OCI-M2 (cell line): ENCODE results near the gene CSRNP3.
"Not testable (repeated sequence)": the region's sequence is repeated elsewhere in the genome, so short reads cannot be mapped to it uniquely, and the experiment has no call there.

Experiments
- DNase-seq: peaks from one replicate; lab custom pipeline; 2025; ENCODE audit not compliant: unreplicated experiment; lab: John Stamatoyannopoulos, UW

The CSRNP3 gene

DNA sequence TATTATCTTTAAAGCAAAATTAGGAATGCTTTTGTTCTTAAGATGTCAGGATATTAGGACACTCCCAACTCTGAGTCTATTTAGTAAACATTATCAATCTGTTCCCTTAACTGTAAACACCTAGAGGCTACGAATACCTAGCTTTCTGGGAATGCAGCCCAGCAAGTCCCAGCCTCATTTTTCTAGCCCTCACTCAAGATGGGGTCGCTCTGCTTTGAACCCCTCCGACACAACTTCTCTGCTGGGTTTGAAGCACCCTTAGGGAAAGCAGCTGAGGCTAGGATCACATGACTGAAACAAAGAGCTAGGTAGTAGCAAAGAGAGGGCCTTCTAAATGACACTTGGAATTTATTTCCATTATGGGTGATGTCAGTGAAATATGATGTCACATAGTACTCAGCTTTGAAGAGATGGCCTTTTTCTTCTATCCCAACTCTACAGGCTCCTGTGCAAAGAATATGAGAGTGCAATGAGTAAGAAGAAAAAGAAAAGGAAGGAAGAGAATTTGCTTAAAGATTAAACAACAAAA is 114.7 kb downstream of the CSRNP3 start:
- DNase-seq, result no peak

DNA sequence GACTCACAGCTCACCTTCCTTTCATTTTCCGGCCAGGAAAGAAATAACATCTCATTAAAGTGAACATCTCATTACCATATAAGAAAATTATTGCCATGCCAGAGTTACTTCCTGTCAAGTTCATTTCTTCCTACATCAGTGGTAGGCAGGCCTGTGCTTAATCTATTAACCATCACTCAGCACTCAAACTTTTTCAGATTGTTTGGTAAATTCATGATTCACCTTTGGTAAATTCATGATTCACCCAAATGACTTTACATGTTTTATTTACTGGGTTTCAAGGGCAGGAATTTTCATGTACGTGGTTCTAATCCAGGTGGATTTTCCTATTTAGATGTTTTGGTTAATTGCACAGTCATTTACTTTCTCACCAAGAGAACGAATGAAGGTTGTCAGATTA is 116.5 kb downstream of the CSRNP3 start:
- no peak for DNase-seq

DNA sequence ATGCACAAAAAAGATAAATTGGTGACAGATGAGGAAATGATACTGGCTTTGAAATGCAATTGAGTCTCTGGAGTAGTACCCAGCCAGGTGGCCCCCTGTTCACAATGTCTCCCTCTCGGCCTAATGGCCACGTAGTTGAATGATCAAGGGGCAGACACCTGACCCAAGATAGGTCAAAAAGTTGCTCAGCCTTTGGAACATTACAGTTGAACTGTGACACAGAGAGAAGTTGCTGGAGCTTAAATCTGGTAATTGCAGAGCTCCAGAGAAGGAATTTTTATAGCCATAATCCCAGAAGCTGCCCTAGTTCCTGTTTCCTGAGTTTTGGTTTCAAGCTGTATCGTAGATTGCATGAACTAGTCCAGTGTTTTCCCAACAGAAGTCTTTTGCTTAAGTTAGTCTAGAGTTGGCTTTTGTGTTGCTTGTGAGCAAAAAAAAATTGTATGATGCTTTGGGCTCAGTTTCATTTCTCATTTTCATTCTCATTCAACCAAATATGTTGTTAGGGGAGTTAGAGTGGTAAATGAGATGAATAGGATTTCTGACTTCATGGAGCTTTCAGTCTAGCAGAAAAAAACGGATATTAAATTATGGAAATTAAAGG is 117.9 kb downstream of the CSRNP3 start:
- DNase-seq, result no peak

DNA sequence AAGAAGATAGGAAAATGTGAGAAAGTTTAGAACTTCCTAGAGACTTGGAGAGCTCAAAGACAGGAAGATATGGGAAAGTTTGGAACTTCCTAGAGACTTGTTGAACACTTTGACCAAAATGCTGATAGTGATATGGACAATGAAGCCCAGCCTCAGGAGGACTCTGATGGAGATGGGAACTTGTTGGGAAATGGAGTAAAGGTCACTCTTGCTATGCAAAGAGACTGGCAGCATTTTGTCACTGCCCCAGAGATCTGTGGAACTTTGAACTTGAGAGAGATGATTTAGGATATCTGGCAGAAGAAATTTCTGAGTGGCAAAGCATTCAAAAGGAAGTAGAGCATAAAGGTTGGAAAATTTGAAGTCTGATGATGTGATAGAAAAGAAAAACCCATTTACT is 121.5 kb downstream of the CSRNP3 start:
- DNase-seq, result not testable (repeated sequence)

DNA sequence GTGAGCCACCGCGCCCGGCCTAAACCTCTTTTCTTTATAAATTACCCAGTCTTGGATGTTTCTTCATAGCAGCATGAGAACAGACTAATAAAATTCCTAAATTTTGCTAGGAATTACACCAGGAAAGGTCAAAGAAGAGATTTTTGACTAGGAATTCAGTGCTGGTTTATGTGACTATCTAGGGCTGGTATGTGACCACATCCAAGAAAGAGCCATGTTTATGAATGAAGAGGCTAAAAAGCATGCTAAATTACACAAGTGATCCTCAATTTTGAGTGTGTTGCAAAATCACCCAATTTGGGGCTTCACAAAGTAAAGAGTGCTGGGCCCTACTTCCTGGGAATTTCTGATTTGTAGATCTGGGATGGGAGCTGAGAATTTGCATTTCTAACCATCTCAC is 123.6 kb downstream of the CSRNP3 start:
- DNase-seq, result no peak

DNA sequence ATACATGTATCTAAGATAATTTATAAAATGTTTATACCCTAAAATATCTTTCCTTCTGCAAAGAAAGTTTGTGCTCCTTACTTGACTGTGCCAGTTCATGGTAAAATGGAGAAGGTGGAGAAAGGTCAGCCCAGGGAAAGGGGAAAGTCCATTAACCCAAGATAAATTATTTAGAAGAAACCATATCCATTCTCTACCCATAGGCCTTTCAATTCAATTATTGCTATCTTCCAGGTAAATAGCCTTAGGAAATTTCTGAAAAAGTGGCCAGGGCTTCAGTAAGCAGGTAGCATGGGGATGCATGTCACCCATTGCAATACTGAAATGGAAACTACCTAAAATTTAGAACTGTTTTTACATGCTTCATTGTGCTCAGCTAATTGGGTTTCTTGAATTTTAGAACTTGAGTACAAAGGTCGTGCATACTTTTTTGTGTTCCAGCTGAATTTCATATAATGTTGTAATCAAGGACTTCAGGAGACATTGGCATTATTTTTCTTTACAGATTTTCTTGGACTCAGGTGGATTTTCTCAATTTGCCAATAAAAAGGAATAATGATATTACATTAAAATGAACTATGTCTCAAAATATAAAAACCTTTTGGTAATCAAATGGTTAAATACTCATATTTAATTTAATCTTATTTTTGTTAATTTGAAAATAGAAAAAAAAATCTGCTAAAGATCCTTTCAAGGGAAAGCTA is 124.9 kb downstream of the CSRNP3 start:
- no peak for DNase-seq

DNA sequence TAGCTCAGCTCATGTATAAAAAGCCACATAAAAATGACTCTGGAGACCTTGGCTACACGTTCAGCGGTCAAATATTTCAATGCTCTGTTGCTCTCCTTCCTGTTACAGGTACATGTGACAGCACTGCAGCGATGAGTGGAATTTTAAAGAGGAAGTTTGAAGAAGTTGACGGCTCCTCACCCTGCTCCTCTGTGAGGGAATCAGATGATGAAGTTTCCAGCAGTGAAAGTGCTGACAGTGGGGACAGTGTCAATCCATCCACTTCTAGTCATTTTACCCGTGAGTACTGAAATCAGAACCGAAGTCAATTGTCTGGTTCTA is 125.4 kb downstream of the CSRNP3 start:
- DNase-seq, result no peak

DNA sequence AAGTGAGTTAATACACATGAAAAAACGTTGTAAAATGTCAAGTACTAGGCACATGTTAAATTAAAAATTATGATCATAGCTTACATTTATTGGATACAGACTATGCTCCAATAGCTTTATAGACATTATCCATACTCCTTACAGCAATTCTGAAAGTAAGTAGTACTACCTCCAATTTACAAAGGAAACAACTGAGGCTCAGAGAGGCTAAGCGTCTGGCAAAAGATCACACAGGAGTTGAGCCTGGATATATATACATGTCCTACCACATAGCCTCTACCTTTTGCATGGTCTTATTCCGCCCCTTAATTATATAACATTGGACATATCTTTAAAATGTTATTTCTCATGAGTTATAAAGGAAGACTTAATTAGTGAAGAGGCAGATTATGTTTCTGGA is 127.3 kb downstream of the CSRNP3 start:
- DNase-seq, result no peak

DNA sequence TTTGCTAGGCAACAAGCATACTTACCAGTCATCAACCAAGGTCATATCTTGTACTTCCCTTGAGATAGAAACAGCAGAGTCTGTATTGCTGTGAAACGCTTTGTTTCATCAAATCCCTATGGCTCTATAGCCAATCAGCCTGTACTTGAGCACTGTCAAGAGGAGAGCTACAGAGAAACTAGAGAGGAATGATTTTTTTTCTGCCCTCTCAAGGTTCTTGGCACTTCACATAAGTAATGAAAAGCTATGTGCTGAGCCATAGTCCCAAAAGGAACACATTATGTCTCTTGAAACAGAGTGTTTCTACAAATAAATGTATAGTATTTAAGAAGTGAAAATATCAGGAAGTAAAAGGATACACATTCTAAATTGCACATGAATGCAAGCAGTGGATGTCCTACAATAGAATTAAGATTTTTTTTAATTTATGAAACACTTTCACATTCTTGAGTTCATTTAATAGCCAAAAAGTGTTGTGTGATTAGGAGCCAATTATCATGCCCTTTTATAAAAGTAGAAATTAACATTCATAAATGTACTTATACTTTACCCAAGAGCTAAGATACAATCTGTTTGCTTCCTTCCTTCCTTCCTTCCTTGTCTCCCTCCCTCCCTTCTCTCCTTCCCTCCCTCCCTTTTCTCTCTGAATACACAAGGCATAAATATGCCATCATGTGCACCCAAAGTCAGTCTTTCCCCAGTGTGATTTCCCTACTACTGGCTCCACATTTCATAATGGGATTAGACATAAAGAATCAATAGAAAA is 131.8 kb downstream of the CSRNP3 start:
- no peak for DNase-seq

DNA sequence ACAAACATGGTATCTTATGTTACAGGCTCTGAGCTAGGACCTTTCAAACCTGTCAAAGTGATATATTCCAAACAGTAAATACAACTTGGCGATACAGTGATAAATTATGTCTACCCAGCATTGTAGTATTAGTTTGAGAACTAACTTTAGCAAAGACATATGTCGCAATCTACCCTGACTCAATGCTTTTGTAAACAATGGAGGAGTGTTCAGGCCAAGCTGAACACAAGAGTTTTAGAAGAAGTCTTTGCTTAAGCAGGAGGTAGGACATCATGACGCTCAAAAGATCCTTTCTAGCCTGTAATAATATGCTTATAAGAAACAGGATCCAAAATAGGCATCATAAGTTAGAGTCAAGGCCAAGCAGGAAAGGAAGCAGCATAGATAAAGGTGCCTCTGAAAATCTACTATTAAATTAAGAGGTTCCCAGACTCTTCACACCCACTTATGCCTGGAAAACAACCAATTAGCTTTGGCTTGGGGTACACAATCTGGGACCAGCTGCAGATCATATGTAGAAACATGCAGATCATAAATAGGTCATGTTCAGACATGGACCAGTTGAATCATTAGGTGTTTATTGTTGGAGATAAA is 132.5 kb downstream of the CSRNP3 start:
- no peak for DNase-seq

DNA sequence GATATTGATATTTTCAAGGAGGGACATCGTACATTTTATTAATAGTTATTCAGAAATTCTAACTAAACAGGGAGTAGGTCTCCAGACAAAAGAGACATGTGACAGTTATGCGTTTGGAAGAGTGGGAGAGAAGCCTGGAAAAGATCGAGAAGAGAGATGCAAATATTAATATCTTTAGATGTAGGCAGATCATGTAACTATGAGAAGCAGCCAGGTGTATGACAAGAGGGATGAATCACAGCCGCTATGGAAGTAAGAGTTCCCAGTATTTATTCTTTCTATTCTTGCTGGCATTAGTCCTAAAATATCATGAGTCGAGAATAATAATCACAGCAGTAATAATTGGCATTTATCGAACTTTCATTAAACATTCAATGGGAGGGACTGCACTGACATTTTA is 140.2 kb downstream of the CSRNP3 start:
- DNase-seq, result no peak

DNA sequence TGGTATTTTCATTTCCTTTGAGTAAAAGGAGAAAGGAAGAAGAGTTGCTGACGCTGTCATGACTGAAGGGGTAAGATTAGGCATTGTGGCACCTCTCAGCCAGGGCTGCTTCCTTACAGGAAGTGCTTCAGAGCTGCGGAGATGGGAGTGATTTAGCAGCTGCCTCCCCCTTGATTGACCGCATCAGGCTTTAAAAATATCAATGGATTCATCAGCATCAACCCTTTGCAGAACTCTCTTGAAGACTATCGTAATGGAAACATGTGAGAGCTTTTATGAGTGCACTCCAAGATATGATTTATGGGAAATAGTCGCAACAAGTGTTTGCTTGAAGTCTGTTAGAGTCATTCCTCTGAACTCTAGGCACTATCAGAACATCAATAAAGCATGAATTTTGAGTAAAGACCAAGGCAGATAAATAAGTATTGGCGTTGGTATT is 141.1 kb downstream of the CSRNP3 start:
- DNase-seq, result no peak

DNA sequence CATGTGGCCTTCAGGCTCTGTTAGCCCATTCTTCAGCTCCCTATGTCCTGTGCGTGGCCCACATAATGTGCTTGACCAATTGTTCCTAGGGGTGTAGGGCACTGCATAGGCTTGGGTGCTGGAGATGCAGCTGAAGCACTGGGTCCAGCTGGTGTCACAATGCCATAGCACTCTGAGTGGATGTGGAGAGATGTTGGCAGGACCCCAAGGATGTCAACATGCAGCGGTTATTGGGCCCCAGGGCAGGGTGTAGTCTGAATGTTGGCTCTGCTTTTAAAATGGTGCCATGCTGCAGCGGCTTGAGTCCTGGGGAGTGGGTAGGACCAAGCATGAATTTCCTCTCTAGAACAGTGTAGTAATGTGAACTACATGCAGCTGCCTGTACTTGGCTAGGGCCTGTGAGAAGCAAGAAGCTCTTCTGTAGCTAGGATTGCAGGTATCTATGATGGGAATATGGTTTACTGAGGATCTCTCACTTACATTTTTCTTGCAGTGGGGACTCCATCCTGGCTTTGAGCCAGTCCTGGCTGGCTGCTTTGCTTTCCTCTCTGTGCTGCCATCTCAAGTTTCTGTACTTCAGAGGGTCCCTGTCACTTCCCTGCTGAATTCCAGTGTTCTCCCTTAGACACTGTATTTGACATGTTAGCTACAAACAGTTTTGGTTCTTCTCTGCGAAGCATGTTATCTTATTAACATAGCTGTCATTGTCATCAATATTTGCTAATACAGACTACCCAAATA is 148.4 kb downstream of the CSRNP3 start:
- no peak for DNase-seq

DNA sequence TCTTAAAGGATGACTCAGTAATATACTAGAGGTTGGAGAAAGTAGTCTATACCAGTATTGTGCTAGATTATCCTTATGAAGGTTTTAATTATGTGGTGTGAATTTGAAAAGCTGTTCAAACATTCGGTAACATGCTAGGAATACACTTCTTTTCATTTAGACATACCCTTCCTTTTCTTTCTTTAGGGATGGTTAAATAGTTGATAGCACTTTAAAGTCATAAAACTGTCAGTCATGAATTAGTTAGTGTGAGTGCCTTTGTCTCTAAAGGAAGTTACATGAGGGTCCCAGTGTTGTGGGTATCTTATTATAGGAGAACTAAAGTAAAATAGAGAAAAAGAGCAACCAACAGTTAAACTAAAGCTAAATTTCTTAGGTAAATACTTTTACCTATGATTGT is 149.3 kb downstream of the CSRNP3 start:
- no peak for DNase-seq

DNA sequence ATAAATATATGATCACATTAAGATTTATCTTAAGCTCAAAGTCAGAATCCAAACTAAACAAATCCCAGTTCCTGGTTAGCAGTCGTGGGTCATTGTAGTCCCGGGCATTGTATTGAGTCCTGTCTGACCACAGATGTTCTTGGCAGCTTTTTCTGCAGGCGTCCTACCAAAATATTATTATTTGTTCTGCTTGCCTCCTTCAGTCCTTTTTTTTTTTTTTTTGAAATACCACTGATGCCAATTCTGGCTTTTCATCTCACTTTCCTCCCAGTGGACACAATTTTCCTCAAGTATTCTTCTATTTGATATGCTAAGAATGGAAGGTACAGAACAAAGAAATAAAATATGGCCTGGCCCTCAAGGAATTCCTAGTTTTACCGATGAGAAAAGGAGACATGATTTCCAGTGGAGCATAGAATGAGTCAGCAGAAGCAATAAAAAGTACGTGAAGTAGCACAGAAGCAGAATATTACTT is 151.6 kb downstream of the CSRNP3 start:
- no peak for DNase-seq

DNA sequence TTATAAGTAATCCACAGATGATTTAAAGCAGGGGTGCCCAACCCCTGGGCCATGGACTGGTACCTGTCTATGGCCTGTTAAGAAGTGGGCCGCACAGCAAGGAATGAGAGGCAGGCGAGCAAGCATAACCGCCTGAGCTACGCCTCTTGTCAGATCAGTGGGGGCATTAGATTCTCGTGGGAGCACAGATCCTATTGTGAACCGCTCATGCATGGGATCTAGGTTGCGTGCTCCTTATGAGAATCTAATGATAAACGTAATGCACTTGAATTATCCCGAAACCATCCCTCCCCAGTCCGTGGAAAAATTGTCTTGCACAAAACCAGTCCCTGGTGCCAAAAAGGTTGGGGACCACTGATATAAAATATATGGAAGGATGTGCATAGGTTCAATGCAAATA is 153.7 kb downstream of the CSRNP3 start:
- DNase-seq, result no peak

DNA sequence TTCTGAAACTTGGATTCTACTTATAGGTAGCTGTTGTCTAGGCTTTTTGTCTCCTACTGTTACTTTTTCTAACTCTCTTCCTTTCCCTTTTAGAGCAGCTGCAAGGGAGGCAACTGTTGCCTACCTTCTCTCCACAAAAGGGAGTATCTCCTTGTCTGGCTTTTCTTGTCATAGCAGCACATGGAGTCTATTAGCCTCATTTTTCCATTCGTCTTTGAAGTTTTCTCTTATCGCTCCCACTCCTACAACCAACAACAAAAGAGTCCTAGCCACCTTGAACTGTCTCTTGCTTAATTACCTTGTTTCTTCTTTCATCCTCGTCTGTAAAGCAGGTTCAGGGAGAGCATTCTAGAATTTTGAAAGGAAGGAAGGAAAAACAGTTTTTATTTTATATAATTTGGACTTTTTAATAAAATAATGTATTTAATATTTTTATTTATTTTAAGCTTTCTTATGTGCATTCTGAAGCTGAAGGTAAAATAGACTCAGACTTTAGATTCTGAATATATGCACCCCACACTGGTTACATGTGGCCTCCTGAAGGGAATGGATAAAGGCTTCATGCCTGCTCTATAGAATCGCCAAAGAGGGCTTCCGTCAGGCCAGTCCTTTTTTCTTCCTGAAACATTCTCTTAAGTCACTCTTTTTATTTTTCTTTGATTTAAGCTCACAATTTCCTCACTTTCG is 154.4 kb downstream of the CSRNP3 start:
- no peak for DNase-seq

DNA sequence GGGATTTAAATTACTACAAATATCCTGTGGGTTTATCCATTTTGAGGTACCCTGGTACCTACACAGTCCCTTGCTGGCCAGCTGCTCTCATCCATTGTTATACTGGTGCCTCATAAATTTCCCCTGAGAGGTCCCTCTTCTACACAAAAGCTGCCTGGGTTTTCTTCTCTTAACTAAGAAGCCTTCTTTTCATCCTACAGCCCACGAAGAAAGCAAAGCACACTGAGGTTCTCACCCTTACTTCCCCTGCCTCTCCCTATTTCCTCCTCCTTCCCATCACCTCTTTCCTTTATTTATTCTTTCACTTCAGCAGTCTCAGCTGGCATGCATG is 154.9 kb downstream of the CSRNP3 start:
- no peak for DNase-seq

DNA sequence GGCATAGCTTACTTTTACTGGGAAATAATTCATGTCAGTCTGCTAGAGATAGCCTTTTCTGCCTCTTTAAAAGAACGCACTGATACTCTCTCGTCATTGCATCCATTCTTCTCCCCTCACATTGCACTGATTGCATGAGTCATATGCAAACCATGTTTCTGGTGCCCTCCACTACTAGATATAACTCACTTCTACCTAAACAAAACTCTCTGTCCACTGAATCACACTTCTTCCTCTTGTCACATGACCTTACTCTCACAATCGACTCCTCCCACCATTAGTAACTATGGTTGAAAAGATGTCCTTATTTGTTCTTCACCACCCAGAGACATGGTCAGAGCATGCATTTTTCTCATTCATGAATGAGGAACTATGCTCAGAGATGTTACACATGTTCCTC is 158.0 kb downstream of the CSRNP3 start:
- no peak for DNase-seq

DNA sequence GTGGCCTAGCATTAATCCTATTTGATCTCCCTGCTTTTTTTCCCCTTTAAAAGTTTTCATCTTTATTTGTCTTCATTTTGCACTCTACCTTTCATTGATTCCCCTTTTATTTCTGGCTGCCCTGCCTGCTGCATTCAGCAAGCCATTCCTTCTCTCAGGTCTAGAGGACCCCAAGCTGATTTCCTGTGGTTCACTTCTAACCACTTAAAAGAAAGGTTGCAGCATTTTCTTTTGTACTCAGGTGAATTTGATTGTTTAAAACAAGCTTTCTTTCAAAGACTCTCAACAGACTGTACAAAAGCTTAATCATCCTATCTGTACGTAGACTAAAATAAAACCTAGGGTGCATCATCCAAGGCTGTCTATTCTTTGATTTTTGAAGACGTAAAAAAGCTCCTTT is 160.3 kb downstream of the CSRNP3 start:
- no peak for DNase-seq

DNA sequence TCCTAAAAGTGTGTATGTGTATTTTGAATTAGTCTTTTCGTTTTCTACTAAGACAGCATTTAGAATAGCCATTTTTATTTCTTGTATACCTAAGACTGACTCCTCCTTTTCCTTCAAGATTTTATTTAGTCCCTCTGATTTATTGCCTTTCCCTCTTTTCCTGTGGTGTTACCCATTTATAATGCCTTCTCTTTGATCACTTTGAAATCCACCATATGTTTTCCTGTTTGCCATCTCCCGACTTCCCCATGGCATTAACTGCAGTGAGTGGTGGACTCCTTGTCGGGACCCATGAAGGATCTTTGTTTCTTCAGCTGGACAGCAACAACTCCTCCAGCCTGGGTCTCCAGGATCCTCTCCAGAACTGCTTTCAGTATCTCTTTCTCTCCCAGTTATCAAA is 160.7 kb downstream of the CSRNP3 start:
- no peak for DNase-seq
